Calu3 (cell line): ENCODE results near the gene ASIC2. TPM values are rescaled to one million over a fixed set of nuclear protein-coding genes. Genes with fewer than 3 reads are reported as not detected.

Experiments used
- BruUV-seq: library from RNA; stranded (reverse); fragments of 400-500 nt; replicated peaks from 2 replicates; lab custom pipeline; 2021; lab: Mats Ljungman, UMichigan
- CTCF ChIA-PET: fragments of 300-600 bp; sonication (Branson Sonifier 250); formaldehyde crosslinking; loops from one replicate; lab custom pipeline; 2022; ENCODE audit warnings: antibody characterized with exemption; lab: Charles Lee
- DNase-seq: peaks from one replicate; pipeline ENCODE4 v3.0.0; 2022
- H3K27ac Mint-ChIP-seq: one replicate; pipeline ENCODE4 v1.8.0; 2022; ENCODE audit warnings: mixed read lengths; ENCODE audit not compliant: unreplicated experiment
- H3K27me3 Mint-ChIP-seq: one replicate; pipeline ENCODE4 v1.8.0; 2022; ENCODE audit warnings: mixed read lengths; ENCODE audit not compliant: unreplicated experiment
- H3K36me3 Mint-ChIP-seq: one replicate; pipeline ENCODE4 v1.8.0; 2022; ENCODE audit warnings: mild to moderate bottlenecking, moderate library complexity, mixed read lengths; ENCODE audit not compliant: insufficient read depth, unreplicated experiment
- H3K4me1 Mint-ChIP-seq: one replicate; pipeline ENCODE4 v1.8.0; 2022; ENCODE audit warnings: mild to moderate bottlenecking, low read depth, mixed read lengths; ENCODE audit not compliant: unreplicated experiment
- H3K4me3 Mint-ChIP-seq: one replicate; pipeline ENCODE4 v1.8.0; 2022; ENCODE audit warnings: mild to moderate bottlenecking, low read depth, moderate library complexity, mixed read lengths; ENCODE audit not compliant: unreplicated experiment
- H3K9me3 Mint-ChIP-seq: one replicate; pipeline ENCODE4 v1.8.0; 2022; ENCODE audit warnings: low read depth, mixed read lengths; ENCODE audit not compliant: unreplicated experiment
- CTCF ChIP-seq: fragments of 200-600 bp; IDR thresholded peaks from one replicate; pipeline ENCODE4 v1.8.0; 2022; ENCODE audit warnings: antibody characterized with exemption; ENCODE audit not compliant: unreplicated experiment
- intact Hi-C: fragments of 100-400 bp; cut with micrococcal nuclease; formaldehyde crosslinking; loops from one replicate; pipeline ENCODE4 v1.10.0; 2022; ENCODE audit not compliant: unreplicated experiment
- total RNA-seq: library from RNA; stranded (reverse); gene quantifications from 2 replicates; pipeline ENCODE4 v1.2.3, GENCODE V29; 2022

ASIC2 gene
- total RNA-seq, 1 experiment from 2014 or later = not detected

DNA sequence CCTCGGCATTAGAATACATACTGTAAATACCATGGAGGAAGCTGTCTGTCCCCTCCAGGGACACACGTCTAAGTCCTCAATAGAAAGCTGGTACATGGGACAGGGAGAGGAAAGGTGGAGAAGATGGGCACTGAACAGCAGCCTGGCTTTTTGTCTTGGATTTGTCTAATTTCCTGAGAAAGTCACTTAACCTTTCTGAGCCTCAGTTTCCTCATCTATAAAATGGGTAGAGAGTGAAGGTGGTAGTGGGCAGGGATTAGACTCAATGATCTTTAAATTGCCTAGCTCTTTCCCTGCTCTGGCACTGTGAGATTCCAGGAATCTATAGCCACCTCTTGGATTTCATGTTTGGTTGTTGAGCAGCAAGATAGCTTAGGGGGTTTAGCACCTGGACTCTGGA lies 96.2 kb downstream of the ASIC2 start:
- Mint-ChIP-seq H3K27me3 (peaks cover 75% of the 10 kb centered on the region), H3K27ac (no peak overlapping the region), H3K4me1 (no peaks in the 10 kb centered on the region), H3K36me3 (no peaks in the 10 kb centered on the region), H3K9me3 (no peaks in the 10 kb centered on the region), H3K4me3 (no peak overlapping the region)
- no TSS peak for BruUV-seq
- no peak for TF ChIP-seq CTCF
- CTCF ChIA-PET = no interaction called here
- intact Hi-C loops = loop anchor here (10.0 kb wide), 1 partner anchor 128 kb away; no protein-coding TSS in a partner anchor
- DNase-seq = no peak

- peaks cover 84% of the 10 kb centered on the region for H3K27me3 Mint-ChIP-seq
Observed at GRCh38 chr17:33192951-33193911, 99.9 kb downstream of the ASIC2 start.

DNA sequence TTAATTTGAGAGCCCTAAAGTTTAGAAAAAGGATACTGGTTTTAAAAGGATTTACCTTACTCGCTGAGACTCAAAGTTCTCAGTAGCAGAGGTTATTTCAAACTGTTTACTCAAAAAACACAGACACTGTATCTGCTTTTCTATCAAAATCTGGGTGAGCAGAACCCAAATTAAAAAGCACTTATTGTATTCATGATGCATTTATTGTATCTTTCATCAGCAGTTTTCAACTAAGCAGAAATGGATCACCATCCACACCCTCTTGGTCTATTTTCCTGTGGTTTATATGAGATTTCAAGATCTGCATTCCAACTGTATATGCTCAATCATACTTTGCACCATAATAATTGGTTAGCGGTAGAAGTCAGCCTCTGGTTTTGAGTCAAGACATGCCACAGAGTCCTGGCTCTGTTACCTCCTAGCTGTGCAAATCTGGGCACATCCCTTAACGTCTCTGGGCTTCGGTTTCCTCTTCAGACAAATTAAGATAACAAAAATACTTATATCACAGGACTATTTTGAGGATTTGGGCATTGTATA lies 109.5 kb downstream of the ASIC2 start:
- H3K27me3 Mint-ChIP-seq = peaks cover 78% of the 10 kb centered on the region
- BruUV-seq = no TSS peak
- no peak for TF ChIP-seq CTCF
- H3K27ac Mint-ChIP-seq = no peak overlapping the region
- H3K9me3 Mint-ChIP-seq = no peaks in the 10 kb centered on the region
- intact Hi-C loops = no loop called here
- no peak for DNase-seq
- no peak overlapping the region for H3K4me3 Mint-ChIP-seq
- H3K36me3 Mint-ChIP-seq = peaks cover 5% of the 10 kb centered on the region
- H3K4me1 Mint-ChIP-seq = no peaks in the 10 kb centered on the region
- CTCF ChIA-PET = no interaction called here

More at GRCh38 chr17:33192951-33193911, 99.9 kb downstream of the ASIC2 start:
- intact Hi-C loops = loop anchor here (10.0 kb wide), 1 partner anchor 132 kb away; no protein-coding TSS in a partner anchor
- no peak overlapping the region for H3K27ac Mint-ChIP-seq
- no peaks in the 10 kb centered on the region for H3K36me3 Mint-ChIP-seq
- no peaks in the 10 kb centered on the region for H3K9me3 Mint-ChIP-seq
- CTCF ChIA-PET = interaction anchor here (0.6 kb wide), 1 partner anchor 387 kb away, joined by 3 read pairs; no protein-coding TSS in a partner anchor
- DNase-seq = no peak
- H3K4me1 Mint-ChIP-seq = no peaks in the 10 kb centered on the region
- TF ChIP-seq CTCF = no peak
- H3K4me3 Mint-ChIP-seq = no peak overlapping the region
- no TSS peak for BruUV-seq

DNA sequence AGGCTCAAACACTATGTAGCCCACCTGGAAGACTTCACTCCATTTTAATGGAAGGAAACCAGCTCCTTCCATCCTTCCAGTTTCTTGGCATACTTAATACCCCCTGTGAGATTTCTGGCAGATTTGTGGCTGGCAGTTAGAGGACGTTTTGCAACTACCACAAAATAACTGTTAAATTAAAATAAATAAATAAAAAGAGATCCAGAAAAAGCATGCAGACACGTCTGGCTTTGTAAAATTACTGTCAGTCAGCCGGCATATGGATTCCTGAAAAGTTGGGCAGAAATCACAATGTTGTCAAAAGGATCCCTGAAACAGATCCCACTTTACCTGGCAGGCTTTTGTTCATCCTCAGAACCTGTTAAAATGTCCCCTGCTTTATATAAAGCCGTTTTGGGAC lies 113.9 kb downstream of the ASIC2 start:
- Mint-ChIP-seq H3K27me3 (peaks cover 71% of the 10 kb centered on the region), H3K4me1 (no peaks in the 10 kb centered on the region), H3K27ac (no peak overlapping the region), H3K4me3 (no peak overlapping the region), H3K9me3 (no peaks in the 10 kb centered on the region), H3K36me3 (peaks cover 5% of the 10 kb centered on the region)
- intact Hi-C loops = no loop called here
- BruUV-seq = no TSS peak
- no peak for TF ChIP-seq CTCF
- no peak for DNase-seq
- CTCF ChIA-PET = interaction anchor here (1.0 kb wide), 1 partner anchor 12 kb away, joined by 4 read pairs; no protein-coding TSS in a partner anchor
